ENCODE results near the gene GLRA1. TPM values are rescaled to one million over a fixed set of nuclear protein-coding genes. Genes with fewer than 3 reads are reported as not detected.

GLRA1 gene
- total RNA-seq, 3 donors from 2014 or later (not counting 1 experiment from before 2014, with no cell fraction given) = not detected

DNA sequence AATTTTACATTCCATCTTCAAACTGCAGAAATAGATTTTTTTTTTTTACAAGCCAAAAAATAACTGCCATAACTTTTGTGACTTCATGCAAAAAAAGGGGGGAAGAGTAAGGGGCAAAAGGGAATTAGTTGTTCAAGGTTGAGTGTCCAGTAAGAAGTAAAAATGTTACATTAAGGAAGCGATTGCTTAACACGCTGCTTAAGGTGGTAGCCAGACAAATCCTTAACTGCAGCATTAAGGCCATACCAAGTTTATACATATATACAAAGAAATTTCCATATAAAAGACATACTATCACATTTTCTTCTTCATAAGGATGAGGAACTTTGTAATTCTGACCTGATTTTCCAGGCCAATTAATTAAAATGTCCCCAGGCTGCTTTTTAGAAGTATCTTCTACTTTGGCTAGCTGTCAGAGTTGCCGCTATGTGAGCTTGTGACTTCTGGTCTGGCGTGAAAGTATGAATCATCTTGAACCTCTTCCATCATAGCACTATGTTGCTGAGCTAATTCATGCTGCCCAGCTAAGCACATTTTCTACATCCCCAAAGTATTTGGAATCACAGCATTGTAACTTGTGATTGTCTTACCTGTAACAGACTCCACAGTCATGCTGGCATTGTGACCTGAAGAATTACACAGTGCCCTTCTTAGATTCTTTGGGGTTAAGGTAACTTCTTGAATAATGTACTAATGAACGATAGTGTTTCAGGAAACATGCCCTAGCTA is 112.9 kb downstream of the GLRA1 start:
- no peak overlapping the region for H3K4me3 ChIP-seq (ENCODE audit: low read length)
- no peak overlapping the region for H3K27ac ChIP-seq (ENCODE audit: low read length)
- peaks cover 51% of the 10 kb centered on the region for H3K36me3 ChIP-seq (ENCODE audit: control insufficient read depth, insufficient read depth, low read length)
- no peaks in the 10 kb centered on the region for H3K9me3 ChIP-seq (ENCODE audit: control insufficient read depth, insufficient read depth, low read length)
- Mint-ChIP-seq H3K4me1 (peaks cover 8 to 25% of the 10 kb centered on the region in 2 donors), H3K4me3 (no peak overlapping the region), H3K9me3 (no peaks in the 10 kb centered on the region), H3K27me3 (ENCODE audit: low read depth in 2 of 2) (no peaks in the 10 kb centered on the region), H3K36me3 (peaks cover 23% of the 10 kb centered on the region), H3K27ac (peak overlapping the region; percentile 56 to 62)
- TF ChIP-seq, protein P1, sequence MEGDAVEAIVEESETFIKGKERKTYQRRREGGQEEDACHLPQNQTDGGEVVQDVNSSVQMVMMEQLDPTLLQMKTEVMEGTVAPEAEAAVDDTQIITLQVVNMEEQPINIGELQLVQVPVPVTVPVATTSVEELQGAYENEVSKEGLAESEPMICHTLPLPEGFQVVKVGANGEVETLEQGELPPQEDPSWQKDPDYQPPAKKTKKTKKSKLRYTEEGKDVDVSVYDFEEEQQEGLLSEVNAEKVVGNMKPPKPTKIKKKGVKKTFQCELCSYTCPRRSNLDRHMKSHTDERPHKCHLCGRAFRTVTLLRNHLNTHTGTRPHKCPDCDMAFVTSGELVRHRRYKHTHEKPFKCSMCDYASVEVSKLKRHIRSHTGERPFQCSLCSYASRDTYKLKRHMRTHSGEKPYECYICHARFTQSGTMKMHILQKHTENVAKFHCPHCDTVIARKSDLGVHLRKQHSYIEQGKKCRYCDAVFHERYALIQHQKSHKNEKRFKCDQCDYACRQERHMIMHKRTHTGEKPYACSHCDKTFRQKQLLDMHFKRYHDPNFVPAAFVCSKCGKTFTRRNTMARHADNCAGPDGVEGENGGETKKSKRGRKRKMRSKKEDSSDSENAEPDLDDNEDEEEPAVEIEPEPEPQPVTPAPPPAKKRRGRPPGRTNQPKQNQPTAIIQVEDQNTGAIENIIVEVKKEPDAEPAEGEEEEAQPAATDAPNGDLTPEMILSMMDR (IDR thresholded peaks at IDR 0.05) = no peak
- ATAC-seq = no peak
- no peak for DNase-seq
- H3K27me3 ChIP-seq (ENCODE audit: control insufficient read depth, insufficient read depth, low read length) = no peaks in the 10 kb centered on the region
- H3K4me1 ChIP-seq (ENCODE audit: control insufficient read depth, insufficient read depth, low read length) = no peaks in the 10 kb centered on the region
- intact Hi-C loops (cut with micrococcal nuclease) = no loop called here
- 99% methylated on average over 5 of the region's 5 CpGs for WGBS (ENCODE audit: insufficient coverage)

DNA sequence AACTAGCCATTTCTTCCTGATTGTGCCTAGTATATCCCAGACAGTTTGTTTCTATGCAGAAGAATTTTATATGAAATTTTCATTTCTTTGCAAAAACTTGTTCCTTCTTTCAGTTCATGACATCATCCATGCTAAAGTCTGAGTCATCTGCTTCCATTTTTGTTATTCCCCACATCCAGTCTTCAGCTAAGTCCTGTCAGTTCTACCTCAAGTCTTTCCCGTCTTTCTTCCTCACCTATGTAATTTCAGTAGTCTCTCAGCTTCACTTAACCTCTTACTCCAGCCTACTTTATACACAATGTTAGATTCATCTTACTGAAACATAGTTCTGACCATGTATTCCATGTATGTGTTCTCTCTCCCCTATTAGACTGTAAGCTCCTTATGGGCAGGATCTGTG is 113.8 kb downstream of the GLRA1 start:
- TF ChIP-seq, protein P1 (IDR thresholded peaks at IDR 0.05) = no peak
- Mint-ChIP-seq H3K27ac (peak overlapping the region; percentile 49 to 56), H3K36me3 (peaks cover 23% of the 10 kb centered on the region), H3K27me3 (ENCODE audit: low read depth in 2 of 2) (no peaks in the 10 kb centered on the region), H3K4me1 (peaks cover 6 to 29% of the 10 kb centered on the region in 2 donors), H3K4me3 (no peak overlapping the region), H3K9me3 (no peaks in the 10 kb centered on the region)
- 100% methylated on average over 1 of the region's 1 CpG for WGBS (ENCODE audit: insufficient coverage)
- peaks cover 54% of the 10 kb centered on the region for H3K36me3 ChIP-seq (ENCODE audit: control insufficient read depth, insufficient read depth, low read length)
- intact Hi-C loops (cut with micrococcal nuclease) = no loop called here
- no peaks in the 10 kb centered on the region for H3K4me1 ChIP-seq (ENCODE audit: control insufficient read depth, insufficient read depth, low read length)
- H3K4me3 ChIP-seq (ENCODE audit: low read length) = no peak overlapping the region
- ATAC-seq (no peak), DNase-seq (no peak)
- no peak overlapping the region for H3K27ac ChIP-seq (ENCODE audit: low read length)
- H3K9me3 ChIP-seq (ENCODE audit: control insufficient read depth, insufficient read depth, low read length) = no peaks in the 10 kb centered on the region
- no peaks in the 10 kb centered on the region for H3K27me3 ChIP-seq (ENCODE audit: control insufficient read depth, insufficient read depth, low read length)

DNA sequence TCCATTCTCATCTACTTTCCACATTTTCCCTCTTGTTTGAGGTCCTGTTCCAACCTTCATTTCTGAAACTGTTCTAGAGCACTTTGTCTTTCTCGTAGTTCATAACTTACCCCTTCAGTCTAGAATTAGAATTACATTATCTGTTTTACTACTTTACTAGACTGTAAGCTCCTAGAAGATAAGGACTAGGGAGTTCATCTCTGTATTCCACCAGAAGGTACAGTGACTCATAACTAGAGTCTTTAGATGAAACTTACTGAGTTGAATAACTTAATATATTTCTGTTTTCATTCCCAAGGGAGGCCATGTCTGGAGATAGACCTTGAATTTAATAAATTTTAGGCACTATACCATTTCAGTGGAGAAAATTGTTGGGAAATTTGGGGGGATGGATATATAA is 114.2 kb downstream of the GLRA1 start:
- intact Hi-C loops (cut with micrococcal nuclease) = no loop called here
- TF ChIP-seq, protein P1 (IDR thresholded peaks at IDR 0.05) = no peak
- H3K27ac ChIP-seq (ENCODE audit: low read length) = no peak overlapping the region
- no peak for ATAC-seq
- H3K9me3 ChIP-seq (ENCODE audit: control insufficient read depth, insufficient read depth, low read length) = no peaks in the 10 kb centered on the region
- no peaks in the 10 kb centered on the region for H3K27me3 Mint-ChIP-seq (ENCODE audit: low read depth in 2 of 2)
- peaks cover 23% of the 10 kb centered on the region for H3K36me3 Mint-ChIP-seq
- no peaks in the 10 kb centered on the region for H3K27me3 ChIP-seq (ENCODE audit: control insufficient read depth, insufficient read depth, low read length)
- no CpG with 5 or more reads among the region's 1 CpG for WGBS (ENCODE audit: insufficient coverage)
- no peaks in the 10 kb centered on the region for H3K4me1 ChIP-seq (ENCODE audit: control insufficient read depth, insufficient read depth, low read length)
- H3K36me3 ChIP-seq (ENCODE audit: control insufficient read depth, insufficient read depth, low read length) = peaks cover 59% of the 10 kb centered on the region
- H3K27ac Mint-ChIP-seq = peak overlapping the region; percentile 12 to 56
- DNase-seq = no peak
- no peaks in the 10 kb centered on the region for H3K9me3 Mint-ChIP-seq
- no peak overlapping the region for H3K4me3 Mint-ChIP-seq
- H3K4me3 ChIP-seq (ENCODE audit: low read length) = no peak overlapping the region
- peaks cover 6 to 32% of the 10 kb centered on the region in 2 donors for H3K4me1 Mint-ChIP-seq
